RWPE2 (cell line): ENCODE measurements around the gene SEC24D.
A peak's percentile ranks its signal among the peaks of the same experiment; 100 is the strongest.

Experiments
- ATAC-seq: fragments of 200-7000 bp; cut with Tn5 transposase; 3 replicates; pipeline ENCODE4 v1.9.1; 2021; ENCODE audit warnings: low read depth
- DNase-seq: peaks from one replicate; pipeline ENCODE4 v3.0.0-alpha.2; 2020; ENCODE audit warnings: low spot score
- H3K27ac ChIP-seq: fragments of 450-650 bp; 2 replicates; pipeline ENCODE4 v1.5.1; 2017; ENCODE audit warnings: mild to moderate bottlenecking; ENCODE audit not compliant: poor library complexity, severe bottlenecking
- H3K27me3 ChIP-seq: fragments of 250-450 bp; sonication (Bioruptor Pico); 2 replicates; pipeline ENCODE4 v1.5.1; 2021; ENCODE audit warnings: mild to moderate bottlenecking, moderate library complexity; ENCODE audit not compliant: insufficient read depth, poor library complexity, severe bottlenecking
- H3K36me3 ChIP-seq: fragments of 250-450 bp; sonication (Bioruptor Pico); 2 replicates; pipeline ENCODE4 v1.5.1; 2020; ENCODE audit warnings: low read depth, mild to moderate bottlenecking, moderate library complexity
- H3K4me1 ChIP-seq: fragments of 250-450 bp; sonication (Bioruptor Pico); 2 replicates; pipeline ENCODE4 v1.5.1; 2021; ENCODE audit warnings: mild to moderate bottlenecking, moderate library complexity; ENCODE audit not compliant: insufficient read depth, poor library complexity, severe bottlenecking
- H3K4me3 ChIP-seq: fragments of 250-450 bp; sonication (Bioruptor Pico); 2 replicates; pipeline ENCODE4 v1.5.1; 2021; ENCODE audit warnings: mild to moderate bottlenecking, moderate library complexity; ENCODE audit not compliant: severe bottlenecking
- H3K9me3 ChIP-seq: fragments of 250-450 bp; sonication (Bioruptor Pico); 2 replicates; pipeline ENCODE4 v1.5.1; 2021; ENCODE audit warnings: mild to moderate bottlenecking, moderate library complexity; ENCODE audit not compliant: severe bottlenecking
- TF ChIP-seq, protein P1 (sequence below): fragments of 450-650 bp; IDR thresholded peaks from one replicate; pipeline ENCODE4 v1.5.1; 2017; ENCODE audit warnings: mild to moderate bottlenecking, moderate library complexity; ENCODE audit not compliant: poor library complexity, severe bottlenecking

SEC24D gene

DNA sequence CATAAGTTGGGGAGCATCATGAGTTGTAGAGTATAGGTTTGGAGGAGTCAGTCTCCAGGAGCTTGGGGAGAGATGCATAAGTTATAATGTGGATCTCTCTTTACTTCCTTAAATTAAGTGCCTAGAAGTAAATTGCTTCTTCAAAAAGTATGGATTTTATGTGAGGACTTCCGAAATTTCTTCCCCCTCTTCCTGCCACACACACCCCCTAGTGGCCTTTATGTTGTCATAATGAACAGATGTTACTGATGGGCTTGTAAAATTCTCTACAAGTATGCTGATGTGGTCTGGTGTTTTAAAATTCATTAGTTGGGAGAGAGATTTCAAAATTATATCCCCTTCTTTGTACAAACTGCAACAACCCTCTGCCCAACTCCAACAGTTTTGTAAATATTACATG is 153.0 kb downstream of the SEC24D start:
- Histone ChIP-seq H3K27ac (no peak overlapping the region), H3K4me3 (no peak overlapping the region), H3K27me3 (no peaks in the 10 kb centered on the region), H3K4me1 (peaks cover 17% of the 10 kb centered on the region), H3K36me3 (peaks cover 10% of the 10 kb centered on the region), H3K9me3 (no peaks in the 10 kb centered on the region)
- ATAC-seq (no peak), DNase-seq (no peak)
- TF ChIP-seq, protein P1, sequence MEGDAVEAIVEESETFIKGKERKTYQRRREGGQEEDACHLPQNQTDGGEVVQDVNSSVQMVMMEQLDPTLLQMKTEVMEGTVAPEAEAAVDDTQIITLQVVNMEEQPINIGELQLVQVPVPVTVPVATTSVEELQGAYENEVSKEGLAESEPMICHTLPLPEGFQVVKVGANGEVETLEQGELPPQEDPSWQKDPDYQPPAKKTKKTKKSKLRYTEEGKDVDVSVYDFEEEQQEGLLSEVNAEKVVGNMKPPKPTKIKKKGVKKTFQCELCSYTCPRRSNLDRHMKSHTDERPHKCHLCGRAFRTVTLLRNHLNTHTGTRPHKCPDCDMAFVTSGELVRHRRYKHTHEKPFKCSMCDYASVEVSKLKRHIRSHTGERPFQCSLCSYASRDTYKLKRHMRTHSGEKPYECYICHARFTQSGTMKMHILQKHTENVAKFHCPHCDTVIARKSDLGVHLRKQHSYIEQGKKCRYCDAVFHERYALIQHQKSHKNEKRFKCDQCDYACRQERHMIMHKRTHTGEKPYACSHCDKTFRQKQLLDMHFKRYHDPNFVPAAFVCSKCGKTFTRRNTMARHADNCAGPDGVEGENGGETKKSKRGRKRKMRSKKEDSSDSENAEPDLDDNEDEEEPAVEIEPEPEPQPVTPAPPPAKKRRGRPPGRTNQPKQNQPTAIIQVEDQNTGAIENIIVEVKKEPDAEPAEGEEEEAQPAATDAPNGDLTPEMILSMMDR: peak; percentile 64

DNA sequence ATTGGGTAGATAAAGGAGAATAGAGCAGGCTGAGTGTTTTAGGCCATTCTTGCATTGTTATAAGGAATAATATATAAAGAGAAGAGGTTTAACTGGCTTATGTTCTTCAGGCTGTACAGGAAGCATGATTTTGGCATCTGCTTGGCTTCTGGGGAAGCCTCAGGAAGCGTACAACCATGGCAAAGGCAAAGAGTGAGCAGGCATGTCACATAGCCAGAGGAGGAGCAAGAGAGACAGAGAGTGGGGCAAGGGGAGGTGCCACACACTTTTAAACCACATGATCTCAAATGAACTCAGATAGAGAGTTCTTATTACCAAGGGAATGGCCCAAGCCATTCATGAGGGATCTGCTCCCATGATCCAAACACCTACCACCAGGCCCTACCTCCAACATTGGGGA is 155.1 kb downstream of the SEC24D start:
- TF ChIP-seq, protein P1: no peak
- Histone ChIP-seq H3K27me3 (no peaks in the 10 kb centered on the region), H3K36me3 (no peaks in the 10 kb centered on the region), H3K9me3 (no peaks in the 10 kb centered on the region), H3K4me3 (no peak overlapping the region), H3K27ac (no peak overlapping the region), H3K4me1 (peaks cover 3% of the 10 kb centered on the region)
- no peak for ATAC-seq
- no peak for DNase-seq

DNA sequence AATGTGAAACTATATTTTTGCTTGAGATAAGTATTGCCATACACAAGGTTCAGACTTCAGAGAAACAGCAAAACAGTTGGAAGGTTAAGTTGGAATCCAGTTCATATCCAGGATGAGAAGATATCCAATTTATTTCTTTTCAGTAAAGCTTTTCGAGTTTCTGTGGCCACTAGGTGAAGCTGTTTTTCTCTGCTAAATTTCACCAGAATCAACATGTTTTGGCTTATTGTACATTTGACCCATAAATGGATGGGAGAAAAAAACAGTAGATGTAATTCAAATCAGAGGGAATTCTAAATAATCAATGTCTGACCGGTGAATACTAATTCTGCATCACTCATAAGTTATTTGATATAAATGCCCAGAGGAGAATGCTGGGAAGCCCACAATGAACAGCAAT is 159.8 kb downstream of the SEC24D start:
- Histone ChIP-seq H3K9me3 (no peaks in the 10 kb centered on the region), H3K27ac (no peak overlapping the region), H3K4me1 (no peaks in the 10 kb centered on the region), H3K27me3 (no peaks in the 10 kb centered on the region), H3K4me3 (no peak overlapping the region), H3K36me3 (no peaks in the 10 kb centered on the region)
- TF ChIP-seq, protein P1: peak; percentile 23
- ATAC-seq: no peak
- no peak for DNase-seq
